ENCODE results near the gene PER3. TPM values are rescaled to one million over a fixed set of nuclear protein-coding genes. Genes with fewer than 3 reads are reported as not detected.

Gene PER3
- total and polyA plus RNA-seq, 2 donors from 2014 or later = 5.1 to 23.8 TPM

GRCh38 chr1:7744882-7745281 is 39.2 kb upstream of the PER3 start:
- no peak for DNase-seq
- FAIRE-seq = no peak
- Histone ChIP-seq H3K27ac (ENCODE audit: low read depth in 2 of 2, low read length in 2 of 2) (no peak overlapping the region), H3K9me3 (ENCODE audit: control insufficient read depth in 2 of 3, insufficient read depth in 1 of 3, low read length in 3 of 3) (no peaks in the 10 kb centered on the region), H3K9ac (ENCODE audit: low read length in 3 of 3) (no peak overlapping the region), H3K4me3 (ENCODE audit: low read length in 3 of 3) (no peak overlapping the region), H3K27me3 (ENCODE audit: control insufficient read depth, insufficient read depth, low read length) (no peaks in the 10 kb centered on the region), H3K36me3 (ENCODE audit: control insufficient read depth in 2 of 3, insufficient read depth in 3 of 3, low read length in 3 of 3) (no peaks in the 10 kb centered on the region), H3K4me1 (ENCODE audit: control insufficient read depth in 2 of 3, insufficient read depth in 2 of 3, low read depth in 1 of 3, low read length in 3 of 3) (no peaks in the 10 kb centered on the region)
- intact Hi-C loops (cut with DNase I) = loop anchor here (5.0 kb wide), 1 partner anchor 73 kb away; no protein-coding TSS in a partner anchor
- TF ChIP-seq CTCF (IDR thresholded peaks at IDR 0.05; ENCODE audit: borderline replicate concordance, extremely low read depth, insufficient read depth) = no peak

DNA sequence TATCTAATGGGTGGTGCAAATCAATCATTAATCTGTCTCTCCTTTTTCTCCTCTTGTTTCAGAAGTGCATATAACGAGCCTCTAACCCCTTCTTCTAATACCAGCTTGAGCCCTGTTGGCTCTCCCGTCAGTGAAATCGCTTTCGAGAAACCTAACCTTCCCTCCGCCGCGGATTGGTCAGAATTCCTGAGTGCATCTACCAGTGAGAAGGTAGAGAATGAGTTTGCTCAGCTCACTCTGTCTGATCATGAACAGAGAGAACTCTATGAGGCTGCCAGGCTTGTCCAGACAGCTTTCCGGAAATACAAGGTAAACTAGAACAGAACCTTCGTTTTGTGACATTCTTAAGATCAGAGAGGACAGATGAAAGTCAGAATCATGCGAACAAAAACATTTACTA is 38.3 kb upstream of the PER3 start:
- Histone ChIP-seq H3K27me3 (ENCODE audit: control insufficient read depth, insufficient read depth, low read length) (no peaks in the 10 kb centered on the region), H3K9ac (ENCODE audit: low read length in 3 of 3) (no peak overlapping the region), H3K9me3 (ENCODE audit: control insufficient read depth in 2 of 3, insufficient read depth in 1 of 3, low read length in 3 of 3) (no peaks in the 10 kb centered on the region), H3K4me3 (ENCODE audit: low read length in 3 of 3) (peak overlapping the region in 2 of 3 donors; percentile 3 to 15), H3K27ac (ENCODE audit: low read depth in 2 of 2, low read length in 2 of 2) (peak overlapping the region in 1 of 2 donors; percentile 33), H3K36me3 (ENCODE audit: control insufficient read depth in 2 of 3, insufficient read depth in 3 of 3, low read length in 3 of 3) (no peaks in the 10 kb centered on the region), H3K4me1 (ENCODE audit: control insufficient read depth in 2 of 3, insufficient read depth in 2 of 3, low read depth in 1 of 3, low read length in 3 of 3) (no peaks in the 10 kb centered on the region)
- intact Hi-C loops (cut with DNase I) = loop anchor here (5.0 kb wide), 1 partner anchor 73 kb away; no protein-coding TSS in a partner anchor
- FAIRE-seq (peak; percentile 85), DNase-seq (peak in 1 of 5 donors; percentile 75)
- no peak for TF ChIP-seq CTCF (IDR thresholded peaks at IDR 0.05; ENCODE audit: borderline replicate concordance, extremely low read depth, insufficient read depth)

- FAIRE-seq (no peak), DNase-seq (no peak)
- no peak for TF ChIP-seq CTCF (IDR thresholded peaks at IDR 0.05; ENCODE audit: borderline replicate concordance, extremely low read depth, insufficient read depth)
- Histone ChIP-seq H3K36me3 (ENCODE audit: control insufficient read depth in 2 of 3, insufficient read depth in 3 of 3, low read length in 3 of 3) (no peaks in the 10 kb centered on the region), H3K4me1 (ENCODE audit: control insufficient read depth in 2 of 3, insufficient read depth in 2 of 3, low read depth in 1 of 3, low read length in 3 of 3) (no peaks in the 10 kb centered on the region), H3K27me3 (ENCODE audit: control insufficient read depth, insufficient read depth, low read length) (no peaks in the 10 kb centered on the region), H3K4me3 (ENCODE audit: low read length in 3 of 3) (no peak overlapping the region), H3K9ac (ENCODE audit: low read length in 3 of 3) (no peak overlapping the region), H3K27ac (ENCODE audit: low read depth in 2 of 2, low read length in 2 of 2) (no peak overlapping the region), H3K9me3 (ENCODE audit: control insufficient read depth in 2 of 3, insufficient read depth in 1 of 3, low read length in 3 of 3) (no peaks in the 10 kb centered on the region)
- intact Hi-C loops (cut with DNase I) = loop anchor here (5.0 kb wide), 1 partner anchor 75 kb away; no protein-coding TSS in a partner anchor
These were observed 36.5 kb upstream of the PER3 start for GRCh38 chr1:7747605-7748004.

GRCh38 chr1:7749126-7749525 is 35.0 kb upstream of the PER3 start:
- H3K9me3 ChIP-seq (ENCODE audit: control insufficient read depth in 2 of 3, insufficient read depth in 1 of 3, low read length in 3 of 3) = no peaks in the 10 kb centered on the region
- intact Hi-C loops (cut with DNase I) = loop anchor here (5.0 kb wide), 1 partner anchor 77 kb away; no protein-coding TSS in a partner anchor
- no peaks in the 10 kb centered on the region for H3K4me1 ChIP-seq (ENCODE audit: control insufficient read depth in 2 of 3, insufficient read depth in 2 of 3, low read depth in 1 of 3, low read length in 3 of 3)
- H3K27ac ChIP-seq (ENCODE audit: low read depth in 2 of 2, low read length in 2 of 2) = no peak overlapping the region
- no peaks in the 10 kb centered on the region for H3K27me3 ChIP-seq (ENCODE audit: control insufficient read depth, insufficient read depth, low read length)
- no peak for FAIRE-seq
- no peak for TF ChIP-seq CTCF (IDR thresholded peaks at IDR 0.05; ENCODE audit: borderline replicate concordance, extremely low read depth, insufficient read depth)
- H3K9ac ChIP-seq (ENCODE audit: low read length in 3 of 3) = no peak overlapping the region
- H3K36me3 ChIP-seq (ENCODE audit: control insufficient read depth in 2 of 3, insufficient read depth in 3 of 3, low read length in 3 of 3) = no peaks in the 10 kb centered on the region
- no peak overlapping the region for H3K4me3 ChIP-seq (ENCODE audit: low read length in 3 of 3)
- no peak for DNase-seq
